GM21576 (cell line): ENCODE measurements around the gene NDUFA13.

ENCODE experiments used
- ATAC-seq: cut with Tn5 transposase; IDR thresholded peaks from one replicate; pipeline ENCODE4 v1.9.1; 2021; ENCODE audit warnings: mild to moderate bottlenecking, moderate library complexity; ENCODE audit not compliant: unreplicated experiment

The NDUFA13 gene

DNA sequence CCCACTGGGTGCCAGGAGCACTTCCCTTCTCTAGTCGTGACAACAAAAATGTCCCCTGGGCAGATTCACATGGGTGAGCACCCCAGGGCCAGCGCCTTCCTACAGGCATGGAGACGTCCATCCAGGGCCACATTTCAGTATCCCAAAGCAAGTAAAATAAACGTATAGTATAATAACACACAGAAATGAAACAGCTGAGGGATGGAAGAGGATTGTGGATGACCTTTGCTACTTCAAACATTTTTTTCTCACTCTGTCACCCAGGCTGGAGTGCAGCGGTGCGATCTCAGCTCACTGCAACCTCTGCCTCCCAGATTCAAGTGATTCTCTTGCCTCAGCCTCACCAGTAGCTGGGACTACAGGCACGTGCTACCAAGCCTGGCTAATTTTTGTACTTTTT, 50.3 kb downstream of the NDUFA13 start:
- ATAC-seq: no peak

DNA sequence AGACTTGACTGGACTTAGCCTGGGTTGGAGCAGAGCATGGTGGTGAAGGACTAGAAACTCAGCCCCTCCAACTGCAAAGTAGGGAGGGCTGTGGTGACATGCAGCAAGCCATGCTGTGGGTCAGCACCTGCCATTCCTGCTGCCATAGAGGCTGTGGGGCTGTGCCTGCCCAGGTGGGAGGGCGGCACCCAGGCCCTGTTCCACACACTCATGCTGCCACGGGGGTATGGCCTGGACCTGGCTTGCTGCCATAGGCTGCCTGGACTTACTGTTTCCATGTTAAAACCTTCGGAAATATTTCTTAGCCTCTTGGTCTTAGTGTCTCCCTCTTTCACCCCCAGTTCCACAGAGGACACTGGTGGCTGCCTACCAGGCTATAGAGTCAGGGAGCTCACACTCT, 51.4 kb downstream of the NDUFA13 start:
- ATAC-seq: no peak

DNA sequence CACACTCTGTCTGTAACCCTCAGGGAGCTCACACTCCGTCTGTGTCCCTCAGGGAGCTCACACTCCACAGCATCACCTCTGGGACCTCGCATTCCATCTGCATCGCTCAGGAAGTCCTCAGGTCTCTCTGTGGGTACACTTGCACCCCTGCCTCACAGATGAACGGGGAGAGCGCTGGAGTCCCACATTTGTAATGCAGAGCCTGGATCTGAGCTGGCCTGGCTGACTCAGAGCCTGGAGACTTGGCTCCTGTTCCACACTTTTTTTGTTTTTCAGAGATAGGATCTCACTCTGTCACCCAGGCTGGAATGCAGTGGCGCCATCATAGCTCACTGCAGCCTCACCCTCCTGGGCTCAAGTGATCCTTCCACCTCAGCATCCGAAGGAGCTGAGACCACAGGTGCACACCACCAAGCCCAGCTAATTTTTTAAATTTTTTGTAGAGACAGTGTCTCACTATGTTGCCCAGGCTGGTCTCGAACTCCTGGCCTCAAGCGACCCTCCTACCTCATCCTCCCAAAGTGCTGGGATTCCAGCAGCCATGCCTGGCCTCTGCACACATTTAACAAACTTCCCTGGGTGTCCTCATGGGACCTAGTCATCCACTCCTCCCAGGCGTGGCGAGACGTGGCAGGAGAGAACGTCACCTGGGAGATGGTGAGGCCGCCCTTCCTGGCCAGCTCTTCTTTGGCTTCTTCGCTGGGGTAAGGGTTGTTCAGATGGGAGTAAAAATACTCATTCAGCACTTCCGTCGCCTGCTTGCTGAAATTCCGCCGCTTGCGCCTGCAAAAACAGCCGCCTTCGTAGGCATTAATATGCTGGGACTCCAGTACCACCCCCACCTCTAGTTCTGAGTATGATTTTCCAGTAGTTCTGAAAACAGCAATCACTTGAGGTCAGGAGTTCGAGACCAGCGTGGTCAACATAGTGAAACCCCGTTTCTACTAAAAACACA, 53.1 kb downstream of the NDUFA13 start:
- no peak for ATAC-seq

DNA sequence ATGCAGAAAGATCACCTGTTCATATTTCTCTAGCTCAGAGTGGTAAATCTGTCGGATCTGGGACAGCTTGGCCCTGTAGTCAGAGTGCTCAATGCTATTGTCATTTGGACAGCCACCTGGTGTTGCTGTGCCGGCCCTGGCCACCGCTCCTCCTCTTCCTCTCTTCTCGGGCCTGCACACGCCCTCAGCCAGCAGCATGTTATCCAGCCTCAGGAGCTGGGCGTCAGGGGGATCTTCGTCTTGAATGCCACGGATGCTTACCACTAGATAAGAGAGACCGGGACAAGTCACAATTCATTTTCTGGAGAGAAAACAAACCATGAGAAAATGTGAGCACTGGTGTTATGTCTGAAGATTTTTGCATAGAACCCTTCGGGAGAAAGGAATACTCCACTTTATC, 54.5 kb downstream of the NDUFA13 start:
- ATAC-seq: no peak

DNA sequence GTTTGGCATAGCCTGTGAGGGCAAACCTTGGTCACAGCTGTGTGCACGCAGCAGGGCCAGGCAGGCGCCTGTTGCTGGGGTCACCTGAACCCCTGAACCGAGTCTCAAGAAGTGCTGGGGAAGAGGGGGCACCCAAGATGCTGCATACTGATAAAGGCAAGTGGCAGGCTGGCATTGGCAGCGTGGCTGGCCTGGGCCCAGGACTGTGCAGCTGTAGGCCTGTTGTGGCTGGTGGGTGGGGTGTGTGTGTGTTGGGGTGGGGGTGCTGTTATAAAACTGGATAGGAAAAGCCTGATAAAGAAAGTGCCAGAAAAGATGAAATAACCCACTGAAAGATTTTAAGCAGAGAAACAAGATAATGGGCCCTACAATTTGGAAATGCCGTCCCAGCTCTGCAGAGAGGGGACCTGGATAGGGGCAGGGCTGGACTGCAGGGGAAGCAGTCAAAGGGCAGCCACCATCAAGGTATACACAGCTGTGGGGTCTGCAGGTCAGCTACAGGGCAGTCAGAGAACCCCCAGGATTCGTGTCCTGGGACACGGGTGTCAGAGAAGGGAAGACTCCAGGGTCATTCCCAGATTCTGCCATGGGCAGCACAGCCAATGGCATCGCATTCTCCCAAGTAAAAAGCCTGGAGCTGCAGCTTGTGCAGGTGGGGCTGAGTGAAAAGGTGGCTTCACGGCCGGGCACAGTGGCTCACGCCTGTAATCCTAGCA, 55.2 kb downstream of the NDUFA13 start:
- no peak for ATAC-seq

DNA sequence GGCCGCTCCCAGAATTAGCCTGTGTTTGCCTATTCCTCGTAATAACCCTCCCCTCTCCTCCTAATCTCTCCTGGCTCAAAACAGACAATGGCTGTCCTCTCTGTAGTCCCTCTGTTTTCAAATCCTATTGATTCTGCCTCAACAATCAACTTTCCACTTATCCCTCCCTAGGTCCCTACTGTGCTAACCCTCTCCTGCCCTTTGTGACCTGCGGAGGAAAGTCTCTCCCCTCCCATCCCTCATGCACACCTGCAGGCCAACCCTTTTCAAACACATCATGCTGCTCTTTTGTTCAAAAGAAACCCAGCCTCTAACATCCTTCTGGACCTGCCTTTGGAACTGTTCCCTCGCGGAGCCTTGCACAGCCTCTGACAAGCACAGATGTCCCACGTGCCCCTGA, 59.4 kb downstream of the NDUFA13 start:
- no peak for ATAC-seq
